GM19438 (cell line): ENCODE data around the gene PHPT1.
"Not testable (repeated sequence)": the region's sequence is repeated elsewhere in the genome, so short reads cannot be mapped to it uniquely, and the experiment has no call there.

ENCODE experiments used
- ATAC-seq: cut with Tn5 transposase; IDR thresholded peaks from one replicate; pipeline ENCODE4 v1.9.1; 2021; ENCODE audit warnings: low read depth; ENCODE audit not compliant: unreplicated experiment

Gene PHPT1

GRCh38 chr9:136857581-136858412 lies 8.6 kb downstream of the PHPT1 start:
- ATAC-seq: no peak

GRCh38 chr9:136858452-136858843 lies 9.2 kb downstream of the PHPT1 start:
- no peak for ATAC-seq

GRCh38 chr9:136858844-136859757 lies 9.9 kb downstream of the PHPT1 start:
- ATAC-seq: no peak

- ATAC-seq: no peak
These were observed 11.3 kb downstream of the PHPT1 start for GRCh38 chr9:136860529-136860928.

- no peak for ATAC-seq
These were observed 12.0 kb downstream of the PHPT1 start for GRCh38 chr9:136860933-136861873.

GRCh38 chr9:136861874-136862457 lies 12.8 kb downstream of the PHPT1 start:
- no peak for ATAC-seq

- ATAC-seq: no peak
These were observed 13.8 kb downstream of the PHPT1 start for GRCh38 chr9:136862849-136863622.

- ATAC-seq: no peak
These were observed 14.5 kb downstream of the PHPT1 start for GRCh38 chr9:136863623-136864273.

GRCh38 chr9:136865041-136865767 lies 16.0 kb downstream of the PHPT1 start:
- ATAC-seq: no peak

GRCh38 chr9:136865768-136866103 lies 16.5 kb downstream of the PHPT1 start:
- ATAC-seq: no peak

GRCh38 chr9:136866898-136867421 lies 17.8 kb downstream of the PHPT1 start:
- ATAC-seq: not testable (repeated sequence)

GRCh38 chr9:136867480-136867879 lies 18.3 kb downstream of the PHPT1 start:
- ATAC-seq: no peak

- ATAC-seq: no peak
These were observed 18.7 kb downstream of the PHPT1 start for GRCh38 chr9:136867917-136868316.

- ATAC-seq: no peak
These were observed 19.4 kb downstream of the PHPT1 start for GRCh38 chr9:136868644-136869043.

GRCh38 chr9:136869611-136870010 lies 20.4 kb downstream of the PHPT1 start:
- ATAC-seq: not testable (repeated sequence)

GRCh38 chr9:136875155-136875554 lies 25.9 kb downstream of the PHPT1 start:
- ATAC-seq: no peak

GRCh38 chr9:136876476-136876875 lies 27.3 kb downstream of the PHPT1 start:
- no peak for ATAC-seq

- ATAC-seq: no peak
These were observed 31.4 kb downstream of the PHPT1 start for GRCh38 chr9:136880651-136881050.
